ENCODE data around the gene TMEM108.

TMEM108 gene

GRCh38 chr3:133366921-133367320 is 328.7 kb downstream of the TMEM108 start:
- no peak for DNase-seq

GRCh38 chr3:133367403-133367802 is 329.2 kb downstream of the TMEM108 start:
- no peak for DNase-seq

GRCh38 chr3:133367956-133368355 is 329.8 kb downstream of the TMEM108 start:
- DNase-seq, result no peak

GRCh38 chr3:133368371-133369067 is 330.3 kb downstream of the TMEM108 start:
- DNase-seq, result no peak

GRCh38 chr3:133369068-133369440 is 330.9 kb downstream of the TMEM108 start:
- DNase-seq, result no peak

- no peak for DNase-seq
Observed at GRCh38 chr3:133371181-133371580, 333.0 kb downstream of the TMEM108 start.

- no peak for DNase-seq
Observed at GRCh38 chr3:133371676-133372075, 333.5 kb downstream of the TMEM108 start.

GRCh38 chr3:133374708-133375402 is 336.7 kb downstream of the TMEM108 start:
- no peak for DNase-seq

GRCh38 chr3:133375403-133375745 is 337.2 kb downstream of the TMEM108 start:
- no peak for DNase-seq

GRCh38 chr3:133376810-133377209 is 338.6 kb downstream of the TMEM108 start:
- DNase-seq, result no peak

- peak; percentile 14 for DNase-seq
Observed at GRCh38 chr3:133377396-133377795, 339.2 kb downstream of the TMEM108 start.

- no peak for DNase-seq
Observed at GRCh38 chr3:133379926-133380325, 341.7 kb downstream of the TMEM108 start.

- no peak for DNase-seq
Observed at GRCh38 chr3:133380481-133381225, 342.5 kb downstream of the TMEM108 start.

- no peak for DNase-seq
Observed at GRCh38 chr3:133381346-133382109, 343.3 kb downstream of the TMEM108 start.

GRCh38 chr3:133383175-133383574 is 345.0 kb downstream of the TMEM108 start:
- no peak for DNase-seq

- no peak for DNase-seq
Observed at GRCh38 chr3:133383741-133384140, 345.6 kb downstream of the TMEM108 start.

GRCh38 chr3:133384331-133385027 is 346.3 kb downstream of the TMEM108 start:
- peak; percentile 54 for DNase-seq

GRCh38 chr3:133386876-133387275 is 348.7 kb downstream of the TMEM108 start:
- no peak for DNase-seq

- no peak for DNase-seq
Observed at GRCh38 chr3:133387341-133387740, 349.1 kb downstream of the TMEM108 start.

GRCh38 chr3:133388696-133389395 is 350.7 kb downstream of the TMEM108 start:
- DNase-seq, result no peak

GRCh38 chr3:133390715-133391114 is 352.5 kb downstream of the TMEM108 start:
- no peak for DNase-seq

GRCh38 chr3:133393204-133393603 is 355.0 kb downstream of the TMEM108 start:
- no peak for DNase-seq
